HG03354 (cell line): Measurements from ENCODE around the gene LITAF.

Source experiments
- ATAC-seq: cut with Tn5 transposase; IDR thresholded peaks from one replicate; pipeline ENCODE4 v1.9.1; 2021; ENCODE audit warnings: mild to moderate bottlenecking; ENCODE audit not compliant: unreplicated experiment, poor library complexity, severe bottlenecking

LITAF gene

GRCh38 chr16:11557801-11558200 is 28.9 kb downstream of the LITAF start:
- ATAC-seq, result no peak

GRCh38 chr16:11556945-11557720 is 29.6 kb downstream of the LITAF start:
- ATAC-seq, result no peak

GRCh38 chr16:11556214-11556819 is 30.4 kb downstream of the LITAF start:
- ATAC-seq, result no peak

- no peak for ATAC-seq
Observed at GRCh38 chr16:11554053-11554452, 32.7 kb downstream of the LITAF start.

GRCh38 chr16:11553371-11553770 is 33.3 kb downstream of the LITAF start:
- ATAC-seq, result no peak

- no peak for ATAC-seq
Observed at GRCh38 chr16:11552440-11552839, 34.3 kb downstream of the LITAF start.

- ATAC-seq, result no peak
Observed at GRCh38 chr16:11551842-11552241, 34.9 kb downstream of the LITAF start.

- ATAC-seq, result no peak
Observed at GRCh38 chr16:11550791-11551498, 35.8 kb downstream of the LITAF start.

- ATAC-seq, result no peak
Observed at GRCh38 chr16:11547118-11547916, 39.4 kb downstream of the LITAF start.

- no peak for ATAC-seq
Observed at GRCh38 chr16:11546608-11547061, 40.1 kb downstream of the LITAF start.

GRCh38 chr16:11543661-11544393 is 42.9 kb downstream of the LITAF start:
- ATAC-seq, result no peak

- no peak for ATAC-seq
Observed at GRCh38 chr16:11542069-11542744, 44.5 kb downstream of the LITAF start.

- ATAC-seq, result no peak
Observed at GRCh38 chr16:11539641-11540050, 47.1 kb downstream of the LITAF start.

- no peak for ATAC-seq
Observed at GRCh38 chr16:11538880-11539279, 47.8 kb downstream of the LITAF start.

GRCh38 chr16:11536104-11536866 is 50.4 kb downstream of the LITAF start:
- ATAC-seq, result no peak

- ATAC-seq, result no peak
Observed at GRCh38 chr16:11535494-11535893, 51.2 kb downstream of the LITAF start.

- no peak for ATAC-seq
Observed at GRCh38 chr16:11534262-11534661, 52.5 kb downstream of the LITAF start.

GRCh38 chr16:11533588-11533987 is 53.1 kb downstream of the LITAF start:
- no peak for ATAC-seq
